GM18870 (cell line): ENCODE data around the gene NFKBIA.
"Not testable (repeated sequence)": the region's sequence is repeated elsewhere in the genome, so short reads cannot be mapped to it uniquely, and the experiment has no call there.

Experiments used
- ATAC-seq: cut with Tn5 transposase; IDR thresholded peaks from one replicate; pipeline ENCODE4 v1.9.1; 2021; ENCODE audit warnings: moderate library complexity; ENCODE audit not compliant: unreplicated experiment

Gene NFKBIA

DNA sequence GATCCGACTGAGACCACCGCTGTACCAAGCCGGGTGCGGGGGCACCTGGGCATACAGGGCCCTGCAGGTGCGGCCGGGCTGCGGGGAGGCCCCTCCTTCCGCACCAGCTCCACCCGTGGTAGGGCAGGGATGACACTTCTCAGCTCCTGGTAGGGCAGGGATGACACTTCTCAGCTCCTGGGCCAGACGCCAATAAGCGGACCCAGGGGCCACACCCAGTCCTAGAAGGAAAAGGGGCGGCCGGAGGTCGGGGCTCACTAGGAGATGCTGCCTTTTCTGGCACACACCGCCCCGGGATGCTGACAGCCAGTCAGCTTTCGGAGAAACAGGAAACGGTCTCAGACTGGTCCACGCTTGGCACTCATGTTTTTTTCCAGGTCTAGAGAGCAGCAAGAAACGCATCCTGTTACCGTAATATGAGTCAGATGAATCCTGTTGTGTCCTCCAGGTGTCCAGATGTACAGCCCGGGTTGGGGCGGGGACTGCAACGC lies 34.8 kb downstream of the NFKBIA start:
- ATAC-seq, result no peak

GRCh38 chr14:35368583-35369392 lies 35.8 kb downstream of the NFKBIA start:
- no peak for ATAC-seq

- no peak for ATAC-seq
Observed at GRCh38 chr14:35368139-35368460, 36.4 kb downstream of the NFKBIA start.

GRCh38 chr14:35367056-35367372 lies 37.5 kb downstream of the NFKBIA start:
- ATAC-seq, result no peak

DNA sequence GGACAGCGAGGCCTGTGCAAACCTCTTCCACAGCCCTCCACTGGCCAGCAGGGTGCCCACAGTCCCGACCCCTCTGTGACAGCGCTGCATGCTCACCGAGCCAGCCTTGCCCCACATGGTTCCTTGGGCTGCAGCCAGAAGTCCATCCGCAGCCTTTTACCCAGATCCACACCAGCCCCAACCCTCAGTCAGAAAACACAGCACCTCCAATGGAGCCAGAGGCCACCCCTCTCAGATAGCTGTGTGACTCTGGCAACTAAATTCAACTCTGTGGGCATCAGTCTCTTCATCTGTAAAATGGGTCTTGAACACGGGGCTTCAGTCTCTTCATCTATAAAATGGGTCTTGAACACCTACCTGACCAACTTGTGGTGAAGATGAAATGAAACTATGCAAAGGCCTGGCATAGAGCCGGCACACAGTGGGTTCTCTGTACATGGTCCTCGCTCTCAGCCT lies 38.0 kb downstream of the NFKBIA start:
- ATAC-seq, result no peak

GRCh38 chr14:35366056-35366451 lies 38.5 kb downstream of the NFKBIA start:
- no peak for ATAC-seq

GRCh38 chr14:35365130-35366055 lies 39.2 kb downstream of the NFKBIA start:
- no peak for ATAC-seq

GRCh38 chr14:35362911-35363374 lies 41.6 kb downstream of the NFKBIA start:
- ATAC-seq, result no peak

DNA sequence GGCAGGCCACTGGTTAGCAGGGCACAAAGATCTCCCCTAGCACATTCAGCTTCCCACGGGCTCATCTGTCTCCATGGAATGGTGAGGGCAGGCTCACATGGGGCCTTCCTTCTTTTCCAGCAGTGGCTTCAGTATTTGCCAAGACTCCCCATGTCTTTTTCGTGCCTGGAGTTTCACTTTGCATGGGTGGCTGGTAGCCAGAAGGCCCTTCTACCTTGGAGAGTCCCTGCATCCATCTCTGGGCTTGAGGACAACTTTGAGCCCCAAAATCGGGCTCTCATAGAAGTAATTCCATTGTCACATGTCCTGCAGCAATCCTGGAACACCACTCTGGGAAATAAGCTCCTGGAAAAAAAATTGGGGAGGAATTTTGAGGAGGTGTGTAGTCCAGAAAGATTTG lies 42.1 kb downstream of the NFKBIA start:
- ATAC-seq, result no peak

GRCh38 chr14:35361141-35361480 lies 43.4 kb downstream of the NFKBIA start:
- ATAC-seq, result no peak

- ATAC-seq, result not testable (repeated sequence)
Observed at GRCh38 chr14:35359655-35360054, 44.9 kb downstream of the NFKBIA start.

DNA sequence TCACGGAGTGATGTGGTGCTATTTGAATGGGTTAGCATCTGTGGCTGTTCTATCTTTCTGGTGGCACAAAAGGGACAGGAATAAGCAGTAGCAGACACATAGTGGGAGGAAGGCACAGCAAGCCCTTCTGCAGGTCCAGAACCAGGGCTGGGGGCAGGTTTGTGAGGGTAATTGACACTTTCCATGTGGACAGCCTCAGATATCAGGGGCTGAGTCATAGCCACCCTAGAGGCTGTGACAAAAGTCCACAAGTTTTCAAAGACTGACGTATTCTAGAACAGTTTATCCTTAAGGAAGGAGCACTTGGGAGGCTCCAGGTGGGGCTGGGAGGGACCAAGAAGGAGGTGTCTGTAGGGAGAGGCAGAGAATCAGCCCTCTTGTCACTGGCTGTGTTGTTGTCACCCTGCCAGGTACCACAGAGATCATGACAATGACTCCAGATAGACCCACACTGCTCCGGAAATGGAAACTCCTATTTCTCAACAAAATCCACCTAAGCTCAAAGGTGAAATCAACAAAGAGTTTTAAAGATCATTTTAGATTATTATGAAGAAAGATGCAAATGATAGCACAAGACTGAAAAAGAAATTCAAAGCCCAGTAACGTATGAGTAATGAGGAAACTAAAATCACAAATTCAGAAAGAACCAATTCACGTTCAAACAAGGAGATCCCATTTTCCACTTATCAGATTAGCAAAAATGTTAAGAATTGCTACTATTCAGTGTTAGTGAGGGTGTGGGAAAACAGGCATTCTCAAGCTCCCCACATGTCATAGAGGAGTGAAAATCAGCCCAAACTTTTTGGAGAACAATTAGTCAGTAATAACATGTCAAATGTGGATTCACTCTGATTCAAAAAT lies 48.3 kb downstream of the NFKBIA start:
- peak; percentile 40 for ATAC-seq

GRCh38 chr14:35355235-35355634 lies 49.3 kb downstream of the NFKBIA start:
- ATAC-seq, result not testable (repeated sequence)

DNA sequence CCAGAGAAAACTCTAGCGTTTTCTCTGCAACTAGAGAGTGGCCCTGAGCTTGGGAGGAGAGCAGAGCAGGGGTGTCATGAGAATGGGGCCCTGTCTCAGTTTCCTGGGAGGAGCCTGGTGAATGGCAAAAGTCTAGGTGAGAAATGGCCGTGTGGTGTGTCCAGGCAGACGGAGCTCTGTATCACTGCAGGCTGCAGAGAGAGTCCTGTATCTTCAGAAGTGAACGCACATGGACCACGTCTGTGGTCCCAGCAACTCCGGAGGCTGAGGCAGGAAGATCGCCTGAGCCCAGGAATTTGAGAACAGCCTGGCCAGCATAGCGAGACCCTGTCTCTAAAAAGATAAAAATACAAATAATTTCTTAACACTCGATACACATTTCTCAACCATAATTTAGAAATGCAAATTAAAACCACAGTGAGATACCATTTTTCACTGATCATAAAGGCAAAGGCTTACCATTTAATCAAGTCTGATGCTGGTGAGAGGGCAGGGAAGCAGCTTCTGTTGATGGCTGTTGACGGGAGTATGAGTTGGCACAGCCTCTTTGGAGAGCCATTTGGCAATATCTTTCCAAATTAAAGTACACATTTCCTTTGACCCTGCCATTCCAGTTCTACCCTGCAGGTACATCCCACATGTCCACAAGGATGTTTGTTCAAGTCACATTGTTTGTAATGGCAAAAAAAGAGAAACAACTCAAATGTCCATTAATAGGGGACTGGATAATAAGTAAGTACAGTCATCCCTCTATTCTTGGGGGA lies 51.0 kb downstream of the NFKBIA start:
- ATAC-seq, result no peak

DNA sequence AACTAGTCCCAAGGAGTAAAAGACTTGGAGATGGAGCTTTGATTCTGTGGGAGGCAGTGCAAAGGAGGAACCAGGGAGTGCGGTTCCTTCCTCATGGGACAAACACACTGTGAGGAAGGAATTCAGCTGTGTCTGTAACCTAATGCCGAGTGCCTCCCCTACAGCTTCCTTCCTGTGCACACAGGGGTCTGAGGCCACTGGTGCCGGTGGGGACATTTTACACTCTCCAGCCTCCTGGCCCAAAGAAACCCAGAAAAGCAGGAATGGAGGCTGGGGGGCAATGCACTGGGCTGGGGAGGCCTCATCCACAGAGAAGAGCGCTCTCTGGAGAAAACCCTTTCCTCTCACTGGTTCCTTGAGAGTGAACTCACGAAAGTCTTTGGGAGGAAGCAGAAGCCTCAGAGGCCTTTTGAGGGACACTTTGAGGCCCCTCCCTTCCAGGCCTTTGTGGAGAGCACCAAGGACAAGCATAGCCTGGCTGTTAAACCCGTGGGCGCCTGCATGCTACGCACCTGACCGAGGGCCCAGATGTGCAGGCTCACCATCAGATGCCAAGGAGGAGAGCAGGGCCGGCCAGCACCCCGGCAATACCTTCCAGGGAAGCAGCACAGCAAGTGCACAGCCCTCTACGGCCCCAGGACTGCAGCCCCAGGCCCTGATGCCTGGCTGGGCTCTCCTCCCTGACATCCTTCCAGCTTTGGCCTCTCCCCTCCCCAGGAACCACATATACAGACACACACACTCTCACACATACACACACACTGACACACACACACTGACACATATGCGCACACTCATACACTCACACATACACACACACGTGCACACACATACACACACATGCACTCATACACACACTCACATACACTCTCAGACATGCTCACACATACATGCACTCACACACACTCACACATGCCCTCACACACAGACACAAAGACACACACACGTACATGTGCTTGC lies 52.0 kb downstream of the NFKBIA start:
- no peak for ATAC-seq

GRCh38 chr14:35351897-35352273 lies 52.7 kb downstream of the NFKBIA start:
- no peak for ATAC-seq
